Endothelial cell of umbilical vein (primary cell): ENCODE measurements around the gene ZNF341. TPM values are rescaled to one million over a fixed set of nuclear protein-coding genes. Genes with fewer than 3 reads are reported as not detected.

Experiments
- BruUV-seq: library from RNA; stranded (reverse); fragments of 400-500 nt; replicated peaks from 2 replicates; lab custom pipeline; 2021; lab: Mats Ljungman, UMichigan
- CTCF ChIA-PET: fragments of 300-600, 350-600 bp; sonication (Branson Sonifier 250); formaldehyde crosslinking; loops from one replicate; lab custom pipeline; 2021; ENCODE audit warnings: antibody characterized with exemption, inconsistent platforms; lab: Charles Lee
- POLR2A ChIA-PET: fragments of 300-600, 350-600 bp; sonication (Branson Sonifier 250); formaldehyde crosslinking; loops from one replicate; lab custom pipeline; 2021; ENCODE audit warnings: antibody characterized with exemption, inconsistent platforms; lab: Charles Lee
- DNase-seq: peaks from one replicate; pipeline ENCODE4 v3.0.0-alpha.2; 2011; ENCODE audit warnings: low read depth, low spot score
- FAIRE-seq: peaks from 2 replicates; lab custom pipeline; 2011; peaks lifted over from hg19 to GRCh38; lab: Jason Lieb, UNC
- H2AFZ ChIP-seq: 2 replicates; pipeline ENCODE4 v1.6.0; 2012; ENCODE audit warnings: low read depth, low read length, control low read depth, inconsistent platforms
- H3K27ac ChIP-seq: 2 replicates; pipeline ENCODE4 v1.5.1; 2011; ENCODE audit warnings: low read depth, mild to moderate bottlenecking, control low read depth, low read length, moderate library complexity; ENCODE audit not compliant: insufficient read depth
- H3K27me3 ChIP-seq, 2 experiments: 2 replicates each; pipeline versions ENCODE4 v1.6.0 to v1.6.1; 2011; ENCODE audit warnings: low read length in 2 of 2, mixed read lengths in 1 of 2; ENCODE audit not compliant: control insufficient read depth in 2 of 2, insufficient read depth in 2 of 2
- H3K36me3 ChIP-seq, 2 experiments: 2 replicates in 1 of 2; 3 replicates in 1 of 2; pipeline ENCODE4 v1.5.1; 2011; ENCODE audit warnings: low read length in 2 of 2, mild to moderate bottlenecking in 1 of 2, moderate library complexity in 1 of 2; ENCODE audit not compliant: control insufficient read depth in 2 of 2, insufficient read depth in 2 of 2; ENCODE audit errors: extremely low read depth in 1 of 2
- H3K4me1 ChIP-seq: 3 replicates; pipeline ENCODE4 v1.5.1; 2011; ENCODE audit warnings: mild to moderate bottlenecking, low read length; ENCODE audit not compliant: control insufficient read depth, insufficient read depth; ENCODE audit errors: extremely low read depth
- H3K4me2 ChIP-seq: 2 replicates; pipeline ENCODE4 v1.6.1; 2011; ENCODE audit warnings: low read length, control low read depth, mixed read lengths; ENCODE audit not compliant: insufficient read depth
- H3K4me3 ChIP-seq, 3 experiments: fragments of 200-600 bp in 1 of 3; sonication (generic), shearing (Covaris generic) in 1 of 3; replicated peaks in 1 of 3; 2 replicates each; pipeline ENCODE4 v1.5.1; 2011 to 2016; ENCODE audit warnings: control low read depth in 3 of 3, low read length in 3 of 3, mild to moderate bottlenecking in 2 of 3, inconsistent platforms in 1 of 3, low read depth in 1 of 3, moderate library complexity in 1 of 3; ENCODE audit not compliant: insufficient read depth in 1 of 3
- H3K79me2 ChIP-seq: 2 replicates; pipeline ENCODE4 v1.6.0; 2012; ENCODE audit warnings: low read length, inconsistent platforms; ENCODE audit not compliant: control insufficient read depth, insufficient read depth
- H3K9ac ChIP-seq: replicated peaks from 2 replicates; pipeline ENCODE3; 2011; ENCODE audit warnings: low read length, control low read depth; ENCODE audit not compliant: insufficient read depth; ENCODE audit errors: extremely low read depth
- H3K9me1 ChIP-seq: replicated peaks from 3 replicates; pipeline ENCODE4 v1.6.0; 2011; ENCODE audit warnings: mild to moderate bottlenecking, low read length; ENCODE audit not compliant: control insufficient read depth, insufficient read depth; ENCODE audit errors: extremely low read depth
- H3K9me3 ChIP-seq: replicated peaks from 2 replicates; pipeline ENCODE4 v1.5.1; 2012; ENCODE audit warnings: low read length, inconsistent platforms; ENCODE audit not compliant: control insufficient read depth, insufficient read depth
- H4K20me1 ChIP-seq: replicated peaks from 2 replicates; pipeline ENCODE3; 2011; ENCODE audit warnings: mild to moderate bottlenecking, low read length; ENCODE audit not compliant: control insufficient read depth, insufficient read depth; ENCODE audit errors: extremely low read depth
- EZH2 ChIP-seq: IDR thresholded peaks from 2 replicates; pipeline ENCODE4 v1.6.1; 2012; ENCODE audit warnings: borderline replicate concordance, low read depth, mild to moderate bottlenecking, moderate library complexity, low read length, inconsistent platforms; ENCODE audit not compliant: severe bottlenecking
- FOS ChIP-seq: IDR thresholded peaks from 2 replicates; pipeline ENCODE4 v1.6.1; 2011; ENCODE audit warnings: mild to moderate bottlenecking, low read length, moderate library complexity, borderline replicate concordance; ENCODE audit not compliant: insufficient read depth
- GATA2 ChIP-seq: IDR thresholded peaks from 2 replicates; pipeline ENCODE4 v1.7.0; 2011; ENCODE audit warnings: low read depth, mild to moderate bottlenecking, moderate library complexity, mixed read lengths, low read length; ENCODE audit not compliant: insufficient read length, insufficient read depth
- JUN ChIP-seq: IDR thresholded peaks from 2 replicates; pipeline ENCODE4 v1.6.1; 2011; ENCODE audit warnings: borderline replicate concordance, low read depth; ENCODE audit not compliant: insufficient read length, insufficient read depth
- MYC ChIP-seq: IDR thresholded peaks from one replicate; pipeline ENCODE4 v1.6.1; 2011; ENCODE audit warnings: mild to moderate bottlenecking, low read depth, low read length
- POLR2A ChIP-seq: IDR thresholded peaks from 2 replicates; pipeline ENCODE4 v1.6.1; 2012; ENCODE audit warnings: low read depth, mild to moderate bottlenecking, control low read depth, low read length
- POLR2AphosphoS5 ChIP-seq: IDR thresholded peaks from 2 replicates; pipeline ENCODE4 v1.6.1; 2012; ENCODE audit warnings: low read depth, mild to moderate bottlenecking, control low read depth, low read length, moderate library complexity; ENCODE audit not compliant: insufficient read depth
- dilution Hi-C: fragments of 300-500 bp; cut with MboI; formaldehyde crosslinking; loops from one replicate; pipeline ENCODE4 v1.15.0; 2019; ENCODE audit warnings: low sequenced_read_pairs; ENCODE audit not compliant: extremely low pct_ligation_motif_present
- intact Hi-C: fragments of 100-400 bp; cut with micrococcal nuclease; formaldehyde crosslinking; loops from one replicate; pipeline ENCODE4 v1.10.0; 2022
- polyA plus RNA-seq, 4 experiments: library from polyadenylated mRNA; depleted of rRNA in 3 of 4; stranded (reverse) in 3 of 4; unstranded in 1 of 4; fragments of >200 nt; gene quantifications; 2 replicates each; pipeline versions ENCODE4 v1.2.1 to v1.2.3, GENCODE V29; 2011 to 2012; ENCODE audit warnings: missing spikeins in 1 of 4
- total RNA-seq: library from RNA; stranded (reverse); gene quantifications from 2 replicates; pipeline ENCODE4 v1.2.3, GENCODE V29; 2021
- TF ChIP-seq, protein P1 (sequence below): IDR thresholded peaks from 2 replicates; pipeline ENCODE4 v1.6.1; 2011; ENCODE audit not compliant: insufficient read depth, insufficient read length
- TF ChIP-seq, protein P2 (sequence below), 2 donors: IDR thresholded peaks; 1 replicate in 1 of 2; 2 replicates in 1 of 2; pipeline ENCODE4 v1.5.1; 2011; ENCODE audit warnings: low read length in 2 of 2, mild to moderate bottlenecking in 2 of 2, moderate library complexity in 2 of 2, control low read depth in 1 of 2, inconsistent platforms in 1 of 2, low read depth in 1 of 2; ENCODE audit not compliant: insufficient read depth in 1 of 2; ENCODE audit errors: extremely low read depth in 1 of 2

Gene ZNF341
- total and polyA plus RNA-seq, 2 donors (not counting 3 experiments of a cell fraction or from before 2014, with no cell fraction given) = 4.9 TPM

DNA sequence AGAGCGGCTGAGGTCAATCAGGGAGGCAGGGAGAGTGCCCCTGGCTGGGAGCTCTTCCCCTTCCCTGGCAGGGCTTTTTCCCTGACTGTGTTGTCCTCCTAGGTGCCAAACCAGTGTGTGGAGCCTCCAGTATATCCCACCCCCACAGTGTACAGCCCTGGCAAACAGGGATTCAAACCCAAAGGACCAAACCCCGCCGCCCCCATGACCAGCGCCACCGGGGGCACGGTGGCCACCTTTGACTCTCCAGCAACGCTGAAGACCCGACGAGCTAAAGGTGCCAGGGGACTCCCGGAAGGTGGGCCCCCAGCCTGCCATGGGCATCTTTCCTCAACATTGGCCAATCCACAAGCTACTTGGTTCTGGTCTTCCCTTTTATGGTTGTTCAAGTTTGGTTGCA lies 25.2 kb downstream of the ZNF341 start:
- no TSS peak for BruUV-seq
- no peak overlapping the region for H3K4me3 ChIP-seq
- dilution Hi-C loops (no loop called here), intact Hi-C loops (no loop called here)
- no peak overlapping the region for H2AFZ ChIP-seq
- H3K9ac ChIP-seq = no peak overlapping the region
- FAIRE-seq (no peak), DNase-seq (no peak)
- no peak overlapping the region for H3K4me2 ChIP-seq
- no peak for TF ChIP-seq GATA2
- TF ChIP-seq, protein P1, sequence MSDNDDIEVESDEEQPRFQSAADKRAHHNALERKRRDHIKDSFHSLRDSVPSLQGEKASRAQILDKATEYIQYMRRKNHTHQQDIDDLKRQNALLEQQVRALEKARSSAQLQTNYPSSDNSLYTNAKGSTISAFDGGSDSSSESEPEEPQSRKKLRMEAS = no peak
- TF ChIP-seq MYC = no peak
- TF ChIP-seq POLR2AphosphoS5 = no peak
- no peak for TF ChIP-seq POLR2A
- no peak for TF ChIP-seq FOS
- TF ChIP-seq EZH2 = no peak
- TF ChIP-seq, protein P2, sequence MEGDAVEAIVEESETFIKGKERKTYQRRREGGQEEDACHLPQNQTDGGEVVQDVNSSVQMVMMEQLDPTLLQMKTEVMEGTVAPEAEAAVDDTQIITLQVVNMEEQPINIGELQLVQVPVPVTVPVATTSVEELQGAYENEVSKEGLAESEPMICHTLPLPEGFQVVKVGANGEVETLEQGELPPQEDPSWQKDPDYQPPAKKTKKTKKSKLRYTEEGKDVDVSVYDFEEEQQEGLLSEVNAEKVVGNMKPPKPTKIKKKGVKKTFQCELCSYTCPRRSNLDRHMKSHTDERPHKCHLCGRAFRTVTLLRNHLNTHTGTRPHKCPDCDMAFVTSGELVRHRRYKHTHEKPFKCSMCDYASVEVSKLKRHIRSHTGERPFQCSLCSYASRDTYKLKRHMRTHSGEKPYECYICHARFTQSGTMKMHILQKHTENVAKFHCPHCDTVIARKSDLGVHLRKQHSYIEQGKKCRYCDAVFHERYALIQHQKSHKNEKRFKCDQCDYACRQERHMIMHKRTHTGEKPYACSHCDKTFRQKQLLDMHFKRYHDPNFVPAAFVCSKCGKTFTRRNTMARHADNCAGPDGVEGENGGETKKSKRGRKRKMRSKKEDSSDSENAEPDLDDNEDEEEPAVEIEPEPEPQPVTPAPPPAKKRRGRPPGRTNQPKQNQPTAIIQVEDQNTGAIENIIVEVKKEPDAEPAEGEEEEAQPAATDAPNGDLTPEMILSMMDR (IDR thresholded peaks at IDR 0.05; ENCODE audit: extremely low read depth in 1 of 2, insufficient read depth in 1 of 2, low read depth in 1 of 2, low read length in 2 of 2) = no peak
- TF ChIP-seq JUN = no peak
- no peaks in the 10 kb centered on the region for H3K79me2 ChIP-seq
- H3K27ac ChIP-seq = no peak overlapping the region
- H3K36me3 ChIP-seq = peaks cover 0 to 6% of the 10 kb centered on the region in 2 experiments
- no peaks in the 10 kb centered on the region for H3K9me1 ChIP-seq
- ChIA-PET CTCF (interaction anchor here (2.5 kb wide), 1 partner anchor 35 kb away, joined by 6 read pairs; no protein-coding TSS in a partner anchor), POLR2A (no interaction called here)
- H3K4me1 ChIP-seq = no peaks in the 10 kb centered on the region
- H3K27me3 ChIP-seq = no peaks in the 10 kb centered on the region
- H4K20me1 ChIP-seq = no peaks in the 10 kb centered on the region
- H3K9me3 ChIP-seq = no peaks in the 10 kb centered on the region
